ENCODE measurements around the gene KCNK7.

GRCh38 chr11:65586247-65586630 is 9.4 kb downstream of the KCNK7 start:
- TF ChIP-seq RAD21 (IDR thresholded peaks at IDR 0.05; ENCODE audit: low read length): no peak
- no peak for TF ChIP-seq FOXM1 (IDR thresholded peaks at IDR 0.05; ENCODE audit: low read depth)
- no peak for TF ChIP-seq POLR2AphosphoS5 (IDR thresholded peaks at IDR 0.05; ENCODE audit: low read depth, low read length)
- no peak for TF ChIP-seq YY1 (IDR thresholded peaks at IDR 0.05; ENCODE audit: low read depth)
- no peak for TF ChIP-seq EZH2phosphoT487 (IDR thresholded peaks at IDR 0.05; ENCODE audit: borderline replicate concordance, low read depth)
- TF ChIP-seq, protein P1, sequence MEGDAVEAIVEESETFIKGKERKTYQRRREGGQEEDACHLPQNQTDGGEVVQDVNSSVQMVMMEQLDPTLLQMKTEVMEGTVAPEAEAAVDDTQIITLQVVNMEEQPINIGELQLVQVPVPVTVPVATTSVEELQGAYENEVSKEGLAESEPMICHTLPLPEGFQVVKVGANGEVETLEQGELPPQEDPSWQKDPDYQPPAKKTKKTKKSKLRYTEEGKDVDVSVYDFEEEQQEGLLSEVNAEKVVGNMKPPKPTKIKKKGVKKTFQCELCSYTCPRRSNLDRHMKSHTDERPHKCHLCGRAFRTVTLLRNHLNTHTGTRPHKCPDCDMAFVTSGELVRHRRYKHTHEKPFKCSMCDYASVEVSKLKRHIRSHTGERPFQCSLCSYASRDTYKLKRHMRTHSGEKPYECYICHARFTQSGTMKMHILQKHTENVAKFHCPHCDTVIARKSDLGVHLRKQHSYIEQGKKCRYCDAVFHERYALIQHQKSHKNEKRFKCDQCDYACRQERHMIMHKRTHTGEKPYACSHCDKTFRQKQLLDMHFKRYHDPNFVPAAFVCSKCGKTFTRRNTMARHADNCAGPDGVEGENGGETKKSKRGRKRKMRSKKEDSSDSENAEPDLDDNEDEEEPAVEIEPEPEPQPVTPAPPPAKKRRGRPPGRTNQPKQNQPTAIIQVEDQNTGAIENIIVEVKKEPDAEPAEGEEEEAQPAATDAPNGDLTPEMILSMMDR (IDR thresholded peaks at IDR 0.05): no peak
- TF ChIP-seq, protein P2, sequence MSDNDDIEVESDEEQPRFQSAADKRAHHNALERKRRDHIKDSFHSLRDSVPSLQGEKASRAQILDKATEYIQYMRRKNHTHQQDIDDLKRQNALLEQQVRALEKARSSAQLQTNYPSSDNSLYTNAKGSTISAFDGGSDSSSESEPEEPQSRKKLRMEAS (IDR thresholded peaks at IDR 0.05; ENCODE audit: low read depth): no peak
- TF ChIP-seq EP300 (IDR thresholded peaks at IDR 0.05; ENCODE audit: borderline replicate concordance in 1 of 2, low read depth in 1 of 2, low read length in 1 of 2): no peak
- no peak for TF ChIP-seq GATA2 (CRISPR knock-in tag; IDR thresholded peaks at IDR 0.05)
- TF ChIP-seq, protein P3, sequence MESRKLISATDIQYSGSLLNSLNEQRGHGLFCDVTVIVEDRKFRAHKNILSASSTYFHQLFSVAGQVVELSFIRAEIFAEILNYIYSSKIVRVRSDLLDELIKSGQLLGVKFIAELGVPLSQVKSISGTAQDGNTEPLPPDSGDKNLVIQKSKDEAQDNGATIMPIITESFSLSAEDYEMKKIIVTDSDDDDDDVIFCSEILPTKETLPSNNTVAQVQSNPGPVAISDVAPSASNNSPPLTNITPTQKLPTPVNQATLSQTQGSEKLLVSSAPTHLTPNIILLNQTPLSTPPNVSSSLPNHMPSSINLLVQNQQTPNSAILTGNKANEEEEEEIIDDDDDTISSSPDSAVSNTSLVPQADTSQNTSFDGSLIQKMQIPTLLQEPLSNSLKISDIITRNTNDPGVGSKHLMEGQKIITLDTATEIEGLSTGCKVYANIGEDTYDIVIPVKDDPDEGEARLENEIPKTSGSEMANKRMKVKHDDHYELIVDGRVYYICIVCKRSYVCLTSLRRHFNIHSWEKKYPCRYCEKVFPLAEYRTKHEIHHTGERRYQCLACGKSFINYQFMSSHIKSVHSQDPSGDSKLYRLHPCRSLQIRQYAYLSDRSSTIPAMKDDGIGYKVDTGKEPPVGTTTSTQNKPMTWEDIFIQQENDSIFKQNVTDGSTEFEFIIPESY (IDR thresholded peaks at IDR 0.05; ENCODE audit: borderline replicate concordance, low read depth): no peak
- TF ChIP-seq SIN3A (IDR thresholded peaks at IDR 0.05; ENCODE audit: borderline replicate concordance, low read depth, low read length): no peak
- TF ChIP-seq GABPA (IDR thresholded peaks at IDR 0.05; ENCODE audit: low read depth): no peak
- no peak for TF ChIP-seq TEAD4 (IDR thresholded peaks at IDR 0.05; ENCODE audit: borderline replicate concordance, insufficient read depth)

All from SK-N-SH (cell line).